D341Med (cell line): ENCODE results near the gene UNC13A.

Experiments used
- DNase-seq: peaks from one replicate; pipeline ENCODE4 v3.0.0; 2012; ENCODE audit warnings: low spot score

Gene UNC13A

DNA sequence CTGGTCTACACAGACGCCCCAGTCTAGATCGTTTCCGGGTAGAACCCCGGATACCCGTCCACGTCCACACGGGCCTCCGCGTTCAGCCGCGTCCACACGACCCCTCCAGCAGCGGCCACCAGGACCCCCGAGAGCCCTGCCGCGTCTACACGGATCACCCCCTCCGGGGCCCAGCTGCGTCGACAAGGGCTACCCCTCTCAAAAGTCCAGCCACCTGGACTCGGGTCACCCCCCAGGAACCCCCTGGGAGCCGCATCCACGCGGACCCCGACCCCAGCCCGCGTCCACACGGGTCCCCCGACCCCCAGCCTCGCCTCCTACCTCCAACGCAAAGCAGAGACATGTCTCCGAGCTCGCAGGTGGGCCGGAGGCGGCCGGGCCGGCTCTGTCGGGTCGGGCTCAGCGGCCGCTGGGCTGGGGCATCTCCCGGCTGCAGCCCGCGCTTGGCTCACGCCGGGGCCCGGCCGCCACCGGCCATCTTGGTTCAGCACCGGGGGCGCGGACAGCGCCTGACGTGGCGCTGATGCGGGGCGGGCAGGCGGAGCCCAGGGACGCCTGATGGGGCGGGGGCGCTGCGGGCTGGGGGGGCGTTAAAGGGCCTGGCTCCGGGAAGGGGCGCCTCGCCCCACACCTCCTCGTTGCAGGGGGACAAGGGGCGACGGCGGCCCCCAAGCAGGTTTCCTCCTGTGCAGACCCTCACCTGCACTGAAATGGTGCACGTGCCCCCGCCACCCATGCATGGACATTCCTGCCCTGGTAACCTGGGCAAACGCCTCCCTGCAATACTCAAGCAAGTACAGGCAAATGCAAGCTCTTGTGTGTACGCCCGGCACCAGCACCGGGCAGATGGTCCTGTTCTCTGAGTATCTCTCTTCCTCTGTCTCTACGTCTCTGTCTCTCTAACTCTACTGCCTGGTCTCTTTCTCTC is at the start of gene UNC13A:
UNC13A (minus strand) TSS at position 498 of the 928 bp plus-strand sequence; CDS start at position 343, 155 bp downstream.
- DNase-seq = peak; percentile 94

DNA sequence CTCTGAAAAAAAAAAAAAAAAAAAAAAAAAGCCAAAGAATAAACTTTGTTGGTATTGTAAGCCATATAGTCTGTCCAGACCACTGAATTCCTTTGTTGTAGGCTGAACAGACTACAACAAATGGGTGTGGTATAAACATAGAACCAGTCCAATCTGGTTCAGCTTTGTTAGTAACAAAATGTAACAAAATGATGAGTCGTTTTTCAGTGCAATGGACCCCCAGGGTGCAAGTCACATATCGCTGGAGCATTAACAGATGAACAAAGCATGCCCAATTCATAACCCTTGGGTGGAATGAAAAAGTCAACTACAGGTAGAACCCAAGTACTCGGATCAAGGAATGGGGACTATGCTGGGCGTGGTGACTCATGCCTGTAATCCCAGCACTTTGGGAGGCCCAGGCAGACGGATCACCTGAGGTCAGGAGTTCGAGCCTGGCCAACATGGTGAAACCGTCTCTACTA is 49.6 kb upstream of the UNC13A start:
- peak; percentile 9 for DNase-seq

DNA sequence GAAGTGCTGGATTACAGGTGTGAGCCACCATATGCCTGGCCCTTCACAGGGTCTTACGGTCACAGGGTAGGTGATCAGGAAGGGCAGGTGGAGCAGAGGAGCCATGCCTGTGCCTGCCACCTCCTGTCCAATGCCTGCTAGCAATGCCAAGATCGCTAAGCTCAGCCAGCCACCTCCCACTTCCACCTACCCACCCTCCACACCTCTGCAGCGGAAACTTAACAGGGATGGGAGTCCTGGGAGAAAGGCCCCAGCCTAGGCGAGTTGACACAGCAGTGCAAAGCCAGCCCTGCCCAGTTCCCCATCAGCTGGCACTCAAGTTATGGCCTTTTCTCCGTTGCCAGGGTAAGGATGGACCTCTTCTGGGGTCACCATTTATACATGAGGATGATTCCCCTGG is 47.3 kb upstream of the UNC13A start:
- peak; percentile 21 for DNase-seq

DNA sequence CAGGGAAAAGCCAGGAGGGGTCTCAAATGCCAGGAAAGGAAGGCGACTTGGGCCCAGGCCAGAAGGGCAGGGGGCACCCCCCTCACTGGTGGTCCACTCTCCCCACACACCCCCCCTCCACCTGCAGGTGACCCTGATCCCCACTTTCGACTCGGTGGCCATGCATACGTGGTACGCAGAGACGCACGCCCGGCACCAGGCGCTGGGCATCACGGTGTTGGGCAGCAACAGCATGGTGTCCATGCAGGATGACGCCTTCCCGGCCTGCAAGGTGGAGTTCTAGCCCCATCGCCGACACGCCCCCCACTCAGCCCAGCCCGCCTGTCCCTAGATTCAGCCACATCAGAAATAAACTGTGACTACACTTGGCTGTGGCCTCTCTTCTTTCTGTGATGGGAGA is 46.0 kb upstream of the UNC13A start:
- no peak for DNase-seq

DNA sequence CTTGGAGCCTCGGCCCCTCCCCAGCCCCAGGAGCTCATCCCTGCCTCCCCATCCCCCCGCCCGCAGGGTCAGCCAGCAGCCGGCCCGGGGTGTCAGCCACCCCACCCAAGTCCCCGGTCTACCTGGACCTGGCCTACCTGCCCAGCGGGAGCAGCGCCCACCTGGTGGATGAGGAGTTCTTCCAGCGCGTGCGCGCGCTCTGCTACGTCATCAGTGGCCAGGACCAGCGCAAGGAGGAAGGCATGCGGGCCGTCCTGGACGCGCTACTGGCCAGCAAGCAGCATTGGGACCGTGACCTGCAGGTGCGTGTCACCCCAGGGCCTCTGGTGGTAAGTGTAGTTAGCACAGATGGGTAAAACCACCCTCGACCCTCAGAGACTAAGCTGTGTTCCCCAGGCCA is 45.0 kb upstream of the UNC13A start:
- no peak for DNase-seq

DNA sequence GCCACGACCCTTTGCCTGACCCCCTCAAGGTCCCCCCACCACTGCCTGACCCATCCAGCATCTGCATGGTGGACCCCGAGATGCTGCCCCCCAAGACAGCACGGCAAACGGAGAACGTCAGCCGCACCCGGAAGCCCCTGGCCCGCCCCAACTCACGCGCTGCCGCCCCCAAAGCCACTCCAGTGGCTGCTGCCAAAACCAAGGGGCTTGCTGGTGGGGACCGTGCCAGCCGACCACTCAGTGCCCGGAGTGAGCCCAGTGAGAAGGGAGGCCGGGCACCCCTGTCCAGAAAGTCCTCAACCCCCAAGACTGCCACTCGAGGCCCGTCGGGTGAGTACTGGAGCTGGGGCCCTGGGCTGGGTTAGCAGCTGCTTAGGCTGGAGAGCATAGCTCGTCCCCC is 39.7 kb upstream of the UNC13A start:
- DNase-seq = peak; percentile 21

DNA sequence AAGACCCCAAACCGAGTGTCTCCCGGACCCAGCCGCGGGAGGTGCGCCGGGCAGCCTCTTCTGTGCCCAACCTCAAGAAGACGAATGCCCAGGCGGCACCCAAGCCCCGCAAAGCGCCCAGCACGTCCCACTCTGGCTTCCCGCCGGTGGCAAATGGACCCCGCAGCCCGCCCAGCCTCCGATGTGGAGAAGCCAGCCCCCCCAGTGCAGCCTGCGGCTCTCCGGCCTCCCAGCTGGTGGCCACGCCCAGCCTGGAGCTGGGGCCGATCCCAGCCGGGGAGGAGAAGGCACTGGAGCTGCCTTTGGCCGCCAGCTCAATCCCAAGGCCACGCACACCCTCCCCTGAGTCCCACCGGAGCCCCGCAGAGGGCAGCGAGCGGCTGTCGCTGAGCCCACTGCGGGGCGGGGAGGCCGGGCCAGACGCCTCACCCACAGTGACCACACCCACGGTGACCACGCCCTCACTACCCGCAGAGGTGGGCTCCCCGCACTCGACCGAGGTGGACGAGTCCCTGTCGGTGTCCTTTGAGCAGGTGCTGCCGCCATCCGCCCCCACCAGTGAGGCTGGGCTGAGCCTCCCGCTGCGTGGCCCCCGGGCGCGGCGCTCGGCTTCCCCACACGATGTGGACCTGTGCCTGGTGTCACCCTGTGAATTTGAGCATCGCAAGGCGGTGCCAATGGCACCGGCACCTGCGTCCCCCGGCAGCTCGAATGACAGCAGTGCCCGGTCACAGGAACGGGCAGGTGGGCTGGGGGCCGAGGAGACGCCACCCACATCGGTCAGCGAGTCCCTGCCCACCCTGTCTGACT is 39.0 kb upstream of the UNC13A start:
- peak; percentile 35 for DNase-seq

DNA sequence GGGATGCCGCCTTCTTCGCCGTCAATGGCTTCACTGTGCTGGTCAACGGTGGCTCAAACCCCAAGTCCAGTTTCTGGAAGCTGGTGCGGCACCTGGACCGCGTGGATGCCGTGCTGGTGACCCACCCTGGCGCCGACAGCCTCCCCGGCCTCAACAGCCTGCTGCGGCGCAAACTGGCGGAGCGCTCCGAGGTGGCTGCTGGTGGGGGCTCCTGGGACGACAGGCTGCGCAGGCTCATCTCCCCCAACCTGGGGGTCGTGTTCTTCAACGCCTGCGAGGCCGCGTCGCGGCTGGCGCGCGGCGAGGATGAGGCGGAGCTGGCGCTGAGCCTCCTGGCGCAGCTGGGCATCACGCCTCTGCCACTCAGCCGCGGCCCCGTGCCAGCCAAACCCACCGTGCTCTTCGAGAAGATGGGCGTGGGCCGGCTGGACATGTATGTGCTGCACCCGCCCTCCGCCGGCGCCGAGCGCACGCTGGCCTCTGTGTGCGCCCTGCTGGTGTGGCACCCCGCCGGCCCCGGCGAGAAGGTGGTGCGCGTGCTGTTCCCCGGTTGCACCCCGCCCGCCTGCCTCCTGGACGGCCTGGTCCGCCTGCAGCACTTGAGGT is 38.1 kb upstream of the UNC13A start:
- peak; percentile 28 for DNase-seq

DNA sequence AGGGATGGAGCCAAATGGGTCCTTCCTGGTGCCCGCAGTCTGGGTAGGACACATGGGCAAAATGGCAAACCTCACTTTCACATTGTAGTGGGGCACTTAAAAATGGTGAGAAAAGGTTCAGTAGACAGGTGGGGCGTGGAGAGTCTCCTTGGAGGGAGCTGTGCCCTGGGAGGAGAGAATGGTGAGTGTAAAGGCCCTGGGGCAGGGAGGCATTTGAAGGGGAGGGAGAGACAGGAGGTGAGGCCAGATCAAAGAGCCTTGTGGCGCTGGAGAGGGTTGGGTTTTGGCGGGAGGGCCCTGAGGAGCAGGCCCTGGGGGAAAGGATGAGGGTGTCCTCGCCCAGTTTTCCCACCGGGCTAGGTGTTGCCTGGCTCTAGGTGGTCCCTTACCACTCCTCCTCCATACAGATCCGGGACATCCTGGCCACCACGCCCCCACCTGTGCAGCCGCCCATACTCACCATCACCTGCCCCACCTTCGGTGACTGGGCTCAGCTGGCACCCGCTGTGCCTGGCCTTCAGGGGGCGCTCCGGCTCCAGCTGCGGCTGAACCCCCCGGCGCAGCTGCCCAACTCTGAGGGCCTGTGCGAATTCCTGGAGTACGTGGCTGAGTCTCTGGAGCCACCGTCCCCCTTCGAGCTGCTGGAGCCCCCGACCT is 37.4 kb upstream of the UNC13A start:
- DNase-seq = peak; percentile 77

DNA sequence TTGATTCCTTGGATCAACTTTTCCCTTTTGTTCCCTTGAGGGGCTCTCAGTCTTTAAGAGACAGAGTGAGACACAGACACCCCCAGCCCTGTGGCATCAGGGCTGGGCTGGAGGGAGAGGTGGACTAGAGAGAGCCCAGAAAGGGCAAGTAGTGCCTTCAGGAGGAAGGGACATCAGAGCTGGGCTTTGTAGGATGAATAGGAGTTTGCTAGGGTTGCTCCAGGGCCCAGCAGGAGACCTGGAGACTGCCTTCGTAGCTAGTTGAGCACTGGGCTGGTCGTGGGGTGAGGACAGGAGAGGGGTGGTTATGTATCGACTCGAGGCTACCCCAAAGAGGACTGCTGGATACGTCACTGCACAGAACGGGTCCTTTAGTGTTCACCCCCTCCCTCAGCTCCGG is 36.5 kb upstream of the UNC13A start:
- DNase-seq = no peak

DNA sequence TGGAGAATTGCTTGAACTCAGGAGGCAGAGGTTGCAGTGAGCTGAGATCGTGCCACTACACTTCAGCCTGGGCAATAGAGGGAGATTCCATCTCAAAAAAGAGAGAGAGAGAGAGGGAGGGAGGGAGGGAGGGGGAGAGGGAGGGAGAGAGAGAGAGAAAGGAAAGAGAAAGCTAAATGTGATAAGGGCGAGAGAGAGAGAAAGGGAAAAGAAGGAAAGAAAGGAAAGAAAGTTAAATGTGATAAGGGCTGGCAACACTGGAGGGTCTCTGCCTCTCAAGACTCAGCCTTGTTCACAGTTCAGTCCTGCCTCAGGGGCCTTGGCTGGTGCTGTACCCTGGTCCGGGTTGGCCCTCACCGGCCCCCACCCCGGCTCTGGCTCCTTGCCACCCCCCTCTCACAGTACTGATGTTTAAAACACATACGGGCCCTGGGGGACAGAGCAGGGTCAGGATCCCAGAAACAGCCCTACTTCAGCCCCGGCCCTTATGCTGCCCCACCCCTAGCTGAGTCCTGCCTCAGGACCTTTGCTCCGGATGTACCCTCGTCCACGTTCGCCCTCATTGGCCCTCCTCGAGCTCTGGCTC is 34.6 kb upstream of the UNC13A start:
- no peak for DNase-seq

DNA sequence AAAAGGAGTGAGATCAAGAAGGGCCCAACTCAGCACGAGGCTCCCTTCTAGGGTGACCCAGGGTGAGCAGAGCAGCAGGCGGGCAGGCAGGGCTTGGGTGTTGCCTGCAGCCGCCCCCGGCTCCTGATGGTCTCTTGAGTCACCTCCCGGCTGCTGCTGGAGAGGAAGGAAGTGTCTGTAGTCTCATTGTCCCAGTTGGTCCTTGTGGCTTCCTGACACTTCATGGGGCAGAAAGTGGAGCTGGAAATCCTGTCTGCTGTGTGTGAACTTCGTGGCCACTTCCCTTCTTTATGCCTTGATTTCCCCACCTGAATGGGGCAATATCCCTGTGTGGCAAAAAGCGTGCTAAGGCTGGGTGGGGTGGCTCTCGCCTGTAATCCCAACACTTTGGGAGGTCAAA is 33.7 kb upstream of the UNC13A start:
- DNase-seq = no peak

DNA sequence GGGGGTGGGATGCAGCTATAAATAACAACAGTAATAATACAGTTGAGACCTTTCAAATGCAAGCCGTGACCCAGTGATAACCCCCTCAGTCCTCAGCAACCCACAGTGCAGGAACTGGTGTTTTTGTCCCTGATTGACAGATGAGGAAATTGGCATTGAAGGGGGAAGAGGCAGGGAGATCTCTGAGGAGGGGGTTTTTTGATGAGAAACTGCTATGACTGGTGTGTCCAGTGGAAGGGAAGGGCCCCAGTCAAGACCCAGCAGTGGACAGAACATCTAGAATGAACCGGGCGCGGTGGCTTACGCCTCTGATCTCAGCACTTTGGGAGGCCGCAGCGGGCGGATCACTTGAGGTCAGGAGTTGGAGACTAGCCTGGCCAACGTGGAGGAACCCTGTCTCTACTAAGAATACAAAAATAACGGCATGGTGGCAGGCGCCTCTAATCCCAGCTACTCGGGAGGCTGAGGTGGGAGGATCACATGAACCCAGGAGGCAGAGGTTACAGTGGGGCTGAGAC is 33.0 kb upstream of the UNC13A start:
- DNase-seq = no peak

DNA sequence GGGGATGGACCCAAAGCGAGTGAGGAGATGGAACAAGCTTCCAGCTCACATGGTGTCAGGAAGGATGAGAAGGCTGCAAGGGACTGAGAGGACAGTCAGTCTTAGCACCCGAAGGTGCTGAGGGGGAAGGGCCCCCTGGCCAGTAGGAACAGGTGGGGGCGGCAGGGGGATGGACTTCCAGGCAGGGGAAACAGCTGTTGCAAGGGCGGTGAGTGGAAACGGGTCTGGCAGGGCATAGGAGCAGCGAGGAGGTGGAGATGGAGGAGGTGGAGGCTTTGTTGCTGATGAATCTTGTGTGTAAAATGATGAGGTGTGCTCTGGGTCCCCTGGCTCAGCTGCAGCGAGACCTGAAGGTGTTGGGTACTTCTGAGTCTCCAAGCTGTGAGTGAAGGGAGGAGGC is 32.3 kb upstream of the UNC13A start:
- DNase-seq = peak; percentile 26

DNA sequence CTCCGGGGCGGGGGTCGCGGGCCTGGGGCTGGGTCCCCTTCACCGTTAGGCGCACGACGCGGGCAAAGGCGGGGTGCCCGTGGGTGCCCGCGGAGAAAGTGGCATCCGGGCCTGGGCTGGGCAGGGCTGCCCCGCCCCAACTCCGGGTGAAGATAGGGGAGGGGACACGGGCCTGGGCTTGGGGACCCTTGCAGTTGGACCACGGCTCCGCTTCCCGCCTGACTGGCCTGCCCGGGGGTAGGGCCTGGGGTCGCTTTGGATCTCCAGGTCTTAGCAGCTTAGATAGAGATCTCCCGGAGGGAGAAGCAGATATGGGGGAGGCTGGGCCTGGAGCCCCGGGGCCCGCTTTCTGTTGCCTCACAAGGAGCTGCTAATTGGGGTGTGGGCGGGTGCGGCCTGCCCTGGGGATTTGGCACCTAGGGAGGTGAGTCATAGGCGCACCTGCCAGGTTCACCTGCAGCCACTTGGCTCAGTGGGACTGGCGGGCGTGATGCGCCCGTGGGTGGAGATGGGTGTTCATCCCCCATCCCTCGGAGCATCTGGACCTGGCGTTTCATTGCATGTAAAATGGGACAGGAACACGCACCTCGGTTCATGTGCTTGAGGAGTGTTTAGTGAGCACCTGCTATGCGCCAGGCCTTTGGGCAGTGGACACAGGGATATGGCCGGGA is 31.7 kb upstream of the UNC13A start:
- DNase-seq = peak; percentile 65

DNA sequence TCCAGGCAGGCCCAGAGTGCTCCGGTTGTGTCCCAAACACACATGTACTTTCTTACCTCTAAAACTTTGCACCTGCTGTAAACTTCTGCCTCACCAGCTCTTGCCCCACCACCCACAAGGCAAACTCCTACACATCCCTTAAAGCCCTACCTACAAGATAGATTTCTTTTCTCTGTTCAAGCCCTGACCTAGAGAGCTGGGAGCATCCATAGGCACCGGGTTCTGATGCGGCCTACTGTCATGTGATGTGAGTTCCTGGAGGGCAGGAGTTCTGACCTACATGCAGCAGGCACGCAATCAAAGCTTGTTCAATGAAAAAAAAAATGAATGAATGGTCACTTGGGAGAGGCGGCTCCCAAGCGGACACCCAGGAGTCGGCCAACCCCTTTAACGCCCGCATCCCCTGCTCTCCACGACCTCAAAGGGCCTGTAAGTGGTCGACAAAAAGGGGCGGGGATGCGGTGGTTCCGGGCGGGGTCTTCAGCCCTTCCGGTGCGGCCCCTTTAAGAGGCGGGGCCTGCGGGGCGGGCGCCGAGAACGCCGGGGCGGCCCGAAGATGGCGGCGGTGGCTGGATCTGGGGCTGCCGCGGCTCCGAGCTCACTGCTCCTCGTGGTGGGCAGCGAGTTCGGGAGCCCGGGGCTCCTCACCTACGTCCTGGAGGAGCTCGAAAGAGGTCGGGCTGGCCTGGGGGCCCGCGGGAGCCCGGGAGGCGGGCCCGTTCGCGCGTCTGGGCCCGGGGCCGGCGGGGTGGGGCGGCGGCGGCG is 31.0 kb upstream of the UNC13A start, which contains the start of gene MAP1S:
MAP1S (plus strand) TSS at position 534 of the 765 bp plus-strand sequence; CDS start at position 557, 23 bp downstream.
- peak; percentile 96 for DNase-seq

DNA sequence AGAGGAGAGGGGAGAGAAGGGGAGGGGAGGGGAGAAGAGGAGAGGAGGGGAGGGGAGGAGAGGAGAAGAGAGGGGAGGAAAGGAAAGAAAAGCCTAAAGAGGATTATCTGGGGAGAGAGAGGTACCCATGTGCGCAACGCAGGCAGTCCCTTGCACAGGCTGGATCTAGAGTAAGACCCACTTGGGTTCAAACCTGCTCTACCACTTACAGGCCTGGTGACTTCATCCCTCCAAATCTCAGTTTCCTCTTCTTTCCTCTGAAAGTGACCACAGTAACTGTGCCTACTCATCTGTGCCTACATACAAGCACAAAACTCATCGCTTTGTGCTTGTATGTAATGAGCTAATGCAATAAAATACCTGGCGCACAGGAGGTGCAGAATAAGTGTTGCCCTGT is 30.4 kb upstream of the UNC13A start:
- peak; percentile 60 for DNase-seq

DNA sequence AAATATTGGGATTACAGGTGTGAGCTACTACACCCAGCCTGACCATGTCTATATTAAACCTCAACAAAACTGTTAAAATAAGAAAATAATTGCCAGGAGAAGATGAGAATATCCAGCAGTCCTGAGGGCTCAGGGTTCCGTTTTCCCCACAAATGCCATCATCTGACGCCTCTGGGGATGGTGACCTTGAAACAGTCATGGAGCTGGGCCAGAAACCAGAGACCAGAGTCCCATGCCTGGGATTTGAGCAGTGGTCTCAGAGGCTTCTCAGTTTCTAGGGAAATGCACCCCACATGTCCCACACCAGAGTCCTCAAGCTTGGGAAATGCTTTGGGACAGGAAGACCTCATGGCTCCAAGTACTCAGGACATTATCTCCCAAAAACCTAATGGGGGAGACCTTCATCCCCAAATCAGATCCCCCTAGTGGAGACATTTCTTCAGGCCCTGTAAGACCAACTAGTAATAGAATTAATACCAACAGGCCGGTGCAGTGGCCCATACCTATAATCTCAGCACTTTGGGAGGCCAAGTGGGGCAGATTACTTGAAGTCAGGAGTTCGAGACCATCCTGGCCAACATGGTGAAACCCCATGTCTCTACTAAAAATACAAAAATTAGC is 28.3 kb upstream of the UNC13A start:
- peak; percentile 23 for DNase-seq

DNA sequence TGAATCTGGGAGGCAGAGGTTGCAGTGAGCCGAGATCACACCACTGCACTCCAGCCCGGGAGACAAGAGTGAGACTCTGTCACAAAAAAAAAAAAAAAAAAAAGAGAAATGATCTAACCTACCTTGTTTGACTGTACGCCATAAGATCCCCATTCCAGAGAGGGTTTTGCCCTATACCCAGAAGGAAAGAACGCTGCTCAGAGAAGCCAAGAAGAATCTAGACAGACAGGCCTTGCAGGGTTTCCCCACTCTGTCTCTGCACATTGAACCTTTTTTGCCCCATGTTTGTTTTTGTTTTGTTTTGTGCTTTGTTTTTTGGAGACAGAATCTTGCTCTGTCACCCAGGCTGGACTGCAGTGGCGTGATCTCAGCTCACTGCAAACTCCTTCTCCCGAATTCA is 23.7 kb upstream of the UNC13A start:
- no peak for DNase-seq
